NCI-H2107 treated with DMSO at 0.1 percent for 48 hours (cell line): ENCODE results near the gene WDR4.
A peak's percentile ranks its signal among the peaks of the same experiment; 100 is the strongest.
"Not testable (repeated sequence)": the region's sequence is repeated elsewhere in the genome, so short reads cannot be mapped to it uniquely, and the experiment has no call there.

Source experiments
- DNase-seq: peaks from one replicate; lab custom pipeline; 2025; ENCODE audit not compliant: unreplicated experiment; lab: John Stamatoyannopoulos, UW

Gene WDR4

DNA sequence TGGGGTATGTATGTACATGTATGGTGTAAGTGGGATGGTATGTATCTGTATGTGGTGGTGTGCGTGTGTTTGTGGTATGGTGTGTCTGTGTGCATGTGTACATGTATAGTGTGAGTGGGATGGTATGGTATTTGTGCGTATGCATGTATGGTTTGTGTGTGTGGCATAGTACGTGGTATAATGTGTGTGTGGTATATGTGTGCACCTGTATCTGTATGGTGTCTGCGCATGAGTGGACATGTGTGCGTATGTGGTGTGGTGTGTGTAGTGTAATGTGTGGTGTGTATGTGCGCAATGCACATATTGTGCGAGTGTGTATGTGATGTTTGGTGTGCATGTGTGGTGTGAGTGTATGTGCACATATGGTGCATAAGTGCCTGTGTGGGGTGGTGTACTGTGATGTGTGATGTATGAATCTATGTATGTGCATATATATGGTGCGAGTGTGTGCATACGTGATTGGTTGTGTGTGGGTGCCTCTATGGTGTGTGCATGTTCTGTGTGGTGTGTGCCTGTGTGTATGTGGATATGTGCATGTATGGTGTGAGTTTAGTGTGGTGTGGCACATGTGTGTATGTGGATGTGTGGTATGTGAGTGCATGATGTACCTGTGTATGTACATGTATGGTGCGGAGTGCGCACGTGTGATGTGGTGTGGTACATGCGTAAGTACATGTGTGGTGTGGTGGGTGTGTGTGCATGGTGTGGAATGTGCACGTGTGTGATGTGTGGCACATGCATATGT, 38.8 kb downstream of the WDR4 start:
- DNase-seq, result no peak

DNA sequence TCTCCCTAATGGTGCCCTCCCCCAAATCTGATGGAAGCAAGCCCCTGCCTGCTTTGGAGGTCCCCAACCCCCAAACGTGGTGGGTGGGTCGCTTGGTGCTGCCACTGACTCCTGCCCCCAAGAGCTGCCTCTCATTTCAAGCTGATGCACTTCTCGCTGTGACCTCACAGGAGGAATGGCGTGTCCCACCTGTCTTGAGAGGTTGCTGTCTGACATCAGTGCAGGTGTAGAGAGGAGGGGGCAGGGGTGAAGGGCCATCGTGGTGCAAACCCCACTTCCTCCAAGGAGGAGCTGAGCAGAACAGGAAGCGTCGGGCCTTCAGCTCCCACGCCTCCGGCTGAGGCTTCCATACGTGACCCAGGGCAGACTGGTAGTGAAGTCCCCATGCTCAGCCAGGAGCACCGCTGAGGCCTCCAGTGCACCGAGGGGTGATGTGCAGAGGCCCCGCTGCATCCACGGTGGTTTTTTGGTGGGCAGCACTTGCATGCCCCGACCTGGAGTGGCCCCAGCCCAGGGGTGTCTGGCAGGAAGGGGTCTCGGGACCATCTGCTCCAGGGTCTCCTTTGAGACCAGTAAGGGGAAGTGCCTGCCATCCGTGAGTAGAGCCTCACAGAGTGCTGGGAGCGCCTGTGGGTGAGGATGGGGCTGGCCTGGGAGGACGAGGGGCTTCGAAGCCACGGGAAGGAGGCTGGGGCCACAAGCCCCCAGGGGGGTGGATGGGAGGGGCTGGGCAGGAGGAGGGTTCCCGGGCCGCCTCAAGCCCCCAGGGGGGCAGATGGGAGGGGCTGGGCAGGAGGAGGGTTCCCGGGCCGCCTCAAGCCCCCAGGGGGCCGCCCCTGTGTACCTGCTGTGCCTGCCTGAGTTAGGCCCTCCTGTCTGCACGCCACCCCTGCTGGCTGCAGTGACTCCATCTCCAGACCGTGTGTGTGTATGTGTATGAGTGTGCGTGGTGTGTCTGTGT, 39.8 kb downstream of the WDR4 start:
- DNase-seq, result no peak

DNA sequence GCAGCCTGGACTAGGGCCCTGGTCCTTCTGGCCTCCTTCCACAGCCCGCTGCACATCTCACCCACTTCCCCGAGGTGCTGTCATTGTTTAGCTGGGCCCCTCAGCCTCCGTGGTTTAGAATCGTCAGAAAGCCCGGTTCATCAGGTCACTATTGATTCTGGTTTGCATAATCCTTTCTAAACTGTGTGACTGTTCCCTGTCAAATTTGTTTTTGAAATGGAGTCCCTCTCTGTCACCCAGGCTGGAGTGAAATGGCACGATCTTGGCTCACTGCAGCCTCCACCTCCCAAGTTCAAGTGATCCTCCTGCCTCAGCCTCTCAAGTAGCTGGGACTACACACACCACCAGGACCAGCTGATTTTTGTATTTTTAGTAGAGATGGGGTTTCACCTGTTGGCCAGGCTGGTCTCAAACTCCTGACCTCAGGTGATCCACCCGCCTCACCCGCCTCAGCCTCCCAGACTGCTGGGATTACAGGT, 41.1 kb downstream of the WDR4 start:
- not testable (repeated sequence) for DNase-seq

DNA sequence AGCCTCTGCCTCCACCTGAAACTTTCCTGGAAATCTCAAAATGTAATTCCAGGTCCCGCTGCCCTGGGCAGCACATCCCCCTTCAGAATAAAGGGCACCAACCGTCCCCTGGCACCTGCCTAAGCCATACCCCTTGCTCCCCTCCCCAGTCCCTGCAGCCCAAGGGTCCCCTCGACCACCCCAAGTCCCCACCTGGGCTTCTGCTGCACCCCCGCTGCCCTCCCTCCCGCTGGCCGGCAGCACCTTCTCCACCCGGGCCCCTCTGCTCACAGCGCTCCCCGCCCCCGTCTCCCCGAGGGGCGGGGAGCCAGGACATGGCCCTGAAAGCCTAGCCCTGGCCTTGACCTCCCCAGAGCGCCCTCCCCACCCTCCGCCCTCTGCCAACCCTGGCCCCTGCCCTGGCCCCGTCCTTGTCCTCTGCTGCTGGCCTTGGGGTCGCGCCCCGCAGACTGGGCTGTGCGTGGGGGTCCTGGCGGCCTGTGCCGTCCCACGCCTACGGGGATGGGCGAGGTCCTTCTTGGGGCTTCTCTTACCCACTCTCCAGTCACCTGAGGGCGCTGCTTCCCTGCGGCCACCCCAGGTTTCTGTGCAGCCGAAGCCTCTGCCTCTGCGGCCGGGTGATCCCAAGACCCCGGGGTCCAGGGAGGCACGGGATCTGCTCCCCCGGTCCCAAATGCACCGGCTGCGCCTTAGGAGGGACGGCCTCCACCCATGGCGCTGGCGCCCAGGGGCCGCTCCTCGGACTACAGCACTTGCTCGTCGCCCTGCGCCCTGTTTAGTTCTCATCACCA, 41.7 kb downstream of the WDR4 start:
- DNase-seq, result no peak

DNA sequence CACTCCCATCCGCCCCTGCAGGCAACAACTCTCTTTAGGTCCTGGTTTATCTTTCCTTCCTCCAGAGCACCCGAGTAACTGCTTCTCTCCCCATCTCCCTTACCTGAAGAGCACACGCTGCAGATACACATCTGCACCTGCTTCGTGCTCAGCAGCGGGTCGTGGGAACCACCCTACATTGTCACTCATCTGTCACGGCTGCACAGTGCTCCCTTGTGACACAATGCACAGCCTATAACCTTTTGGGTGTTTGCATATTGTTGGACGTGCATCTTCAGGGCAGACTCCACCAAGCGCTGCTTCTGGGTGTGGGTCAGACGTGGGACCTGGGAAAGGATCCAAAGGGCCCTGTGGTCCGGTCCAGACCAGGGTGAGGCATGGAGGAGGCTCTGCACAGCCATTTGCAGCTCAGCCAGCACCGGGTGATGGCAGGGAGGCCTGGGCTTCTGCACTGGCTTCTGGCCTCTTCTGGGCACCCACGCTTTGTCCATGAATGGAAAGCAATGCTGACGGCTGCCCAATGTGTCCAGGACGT, 42.5 kb downstream of the WDR4 start:
- DNase-seq, result no peak

DNA sequence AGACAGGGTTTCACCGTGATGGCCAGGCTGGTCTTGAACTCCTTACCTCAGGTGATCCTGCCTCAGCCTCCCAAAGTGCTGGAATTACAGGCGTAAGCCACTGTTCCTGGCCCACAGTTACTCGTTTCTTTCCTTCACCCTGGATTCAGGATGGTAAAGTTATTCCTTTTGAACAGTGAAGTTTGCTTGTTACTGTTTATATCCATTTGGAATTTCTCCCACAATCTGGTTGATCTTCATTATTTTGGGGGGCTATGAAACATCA, 43.0 kb downstream of the WDR4 start:
- DNase-seq, result no peak

- DNase-seq, result no peak
These were observed 43.5 kb downstream of the WDR4 start for GRCh38 chr21:42835611-42836401.

DNA sequence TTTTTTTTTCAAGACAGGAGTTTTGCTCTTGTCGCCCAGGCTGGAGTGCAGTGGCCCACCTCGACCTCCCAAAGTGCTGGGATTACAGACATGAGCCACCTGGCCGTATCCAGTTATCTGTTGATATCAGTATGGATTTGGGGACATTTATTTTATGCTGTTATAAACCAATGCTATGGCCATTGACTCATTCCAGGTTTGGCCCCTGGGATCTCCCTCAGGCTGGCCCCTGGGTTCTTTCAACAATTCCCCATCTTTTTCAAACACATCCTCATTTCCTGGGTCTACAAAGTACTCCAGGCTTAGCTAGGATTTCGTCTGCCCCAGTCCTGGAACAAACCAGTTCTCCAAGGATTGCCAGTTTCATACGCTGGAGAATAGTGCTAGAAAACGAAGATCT, 44.1 kb downstream of the WDR4 start:
- DNase-seq, result no peak

GRCh38 chr21:42834726-42835191, 44.6 kb downstream of the WDR4 start:
- DNase-seq, result no peak

DNA sequence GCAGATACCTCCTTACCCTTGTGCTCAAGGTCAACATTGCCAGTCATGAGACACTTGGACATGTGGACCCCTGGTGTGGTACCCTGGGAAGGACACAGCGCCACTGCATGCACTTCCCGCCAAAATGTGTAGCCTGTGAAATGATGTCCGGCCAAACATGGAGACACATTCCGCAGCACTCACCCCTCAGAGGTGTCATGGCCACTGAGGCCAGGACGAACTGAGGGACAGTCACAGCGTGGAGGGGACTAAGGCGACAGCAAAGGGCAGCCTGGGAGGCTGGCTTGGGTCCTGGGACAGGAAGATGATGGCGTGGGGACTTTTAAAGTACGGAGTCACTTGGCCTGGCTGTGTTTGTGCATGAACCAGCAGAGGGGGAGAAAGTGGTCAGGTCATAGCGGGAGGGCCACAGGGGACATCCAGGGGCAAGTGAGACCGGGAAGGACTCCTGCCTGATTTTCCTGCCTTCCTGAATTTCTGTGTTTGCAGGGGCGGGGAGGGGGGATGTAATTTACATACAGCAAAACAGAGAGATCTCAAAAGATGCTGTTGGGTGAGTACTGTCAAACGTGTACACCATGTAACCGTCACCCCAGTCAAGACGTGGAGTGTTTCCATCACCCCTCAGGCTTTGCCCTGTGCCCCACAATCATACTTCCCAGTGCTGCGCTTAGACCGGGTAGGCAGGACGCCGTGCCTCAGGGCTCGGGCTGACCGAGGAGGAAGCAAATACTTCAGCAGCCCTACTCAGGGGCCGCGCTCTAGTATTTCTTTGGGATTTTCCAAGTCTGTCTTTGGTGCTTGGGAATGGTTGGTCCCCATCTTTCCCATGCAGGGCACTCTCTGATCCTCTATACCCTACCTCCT, 45.2 kb downstream of the WDR4 start:
- no peak for DNase-seq

DNA sequence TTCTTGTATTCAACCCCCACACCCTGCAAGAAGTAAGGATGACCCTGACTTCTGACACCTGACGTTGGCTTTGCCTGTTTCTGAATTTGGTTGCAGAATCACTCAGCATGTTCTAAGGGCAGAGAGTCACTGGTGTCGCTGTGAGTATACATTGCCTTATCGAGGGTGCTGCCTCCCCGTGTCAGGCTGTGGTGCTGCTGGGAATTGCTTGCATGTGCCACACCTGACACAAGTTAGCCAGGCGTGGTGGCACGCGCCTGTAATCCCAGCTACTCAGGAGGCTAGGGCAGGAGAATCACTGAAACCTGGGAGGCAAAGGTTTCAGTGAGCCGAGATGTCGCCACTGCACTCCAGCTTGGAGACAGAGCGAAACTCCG, 45.9 kb downstream of the WDR4 start:
- peak; percentile 67 for DNase-seq

DNA sequence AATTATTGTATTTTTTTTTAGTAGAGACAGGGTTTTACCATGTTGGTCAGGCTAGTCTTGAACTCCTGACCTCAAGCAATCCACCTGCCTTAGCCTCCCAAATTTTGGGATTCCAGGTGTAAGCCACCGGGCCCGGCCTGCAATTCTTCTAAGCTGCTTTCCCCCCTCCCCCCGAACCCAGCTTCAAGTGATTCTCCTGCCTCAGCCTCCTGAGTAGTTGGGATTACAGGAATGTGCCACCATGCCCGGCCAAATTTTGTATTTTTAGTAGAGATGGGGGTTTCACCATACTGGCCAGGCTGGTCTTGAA, 47.1 kb downstream of the WDR4 start:
- not testable (repeated sequence) for DNase-seq

- no peak for DNase-seq
These were observed 48.6 kb downstream of the WDR4 start for GRCh38 chr21:42830456-42831455.

DNA sequence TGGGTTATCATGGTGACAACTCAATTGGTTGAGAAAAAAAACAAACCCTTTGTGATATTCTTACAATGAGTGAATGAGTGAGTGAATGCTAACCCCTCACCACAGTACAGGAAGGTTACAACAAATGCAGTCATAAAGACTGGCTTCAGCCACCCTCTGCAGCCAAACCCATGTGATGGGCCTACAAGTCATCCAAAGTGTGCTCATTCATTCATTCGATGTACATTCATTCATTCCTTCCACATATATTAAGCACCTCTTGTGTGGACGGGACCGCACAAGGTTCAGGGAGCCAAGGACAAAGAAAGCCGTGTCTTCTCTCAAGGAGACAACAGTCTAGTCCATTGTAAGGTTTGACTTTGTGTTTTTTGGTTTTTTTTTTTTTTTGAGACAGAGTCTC, 49.4 kb downstream of the WDR4 start:
- no peak for DNase-seq

DNA sequence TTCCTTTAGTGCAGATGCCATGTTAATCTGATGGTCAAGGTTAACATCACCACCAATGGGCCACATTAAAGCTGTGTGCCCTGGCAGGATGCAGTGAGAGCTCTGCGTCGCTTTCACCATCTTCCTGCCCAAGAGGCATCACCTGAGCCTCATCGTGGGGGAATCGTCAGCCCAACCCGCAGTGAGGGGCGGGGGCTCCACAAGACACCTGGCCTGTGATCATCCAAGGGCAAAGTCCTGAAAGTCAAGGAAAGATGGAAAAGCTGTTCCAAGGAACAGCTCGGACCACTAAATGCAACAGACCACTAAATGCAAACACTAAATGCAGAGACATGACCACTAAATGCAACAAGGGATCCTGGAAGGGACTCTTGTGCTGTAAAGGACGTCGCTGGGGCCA, 49.9 kb downstream of the WDR4 start:
- DNase-seq, result no peak

GRCh38 chr21:42827588-42827987, 51.8 kb downstream of the WDR4 start:
- DNase-seq, result no peak

GRCh38 chr21:42820616-42821465, 58.5 kb downstream of the WDR4 start:
- no peak for DNase-seq
